UCSD-AML1 (cell line): ENCODE measurements around the gene MIS12.
A peak's percentile ranks its signal among the peaks of the same experiment; 100 is the strongest.

Experiments used
- DNase-seq: peaks from one replicate; lab custom pipeline; 2025; ENCODE audit not compliant: unreplicated experiment; lab: John Stamatoyannopoulos, UW

The MIS12 gene, protein sequence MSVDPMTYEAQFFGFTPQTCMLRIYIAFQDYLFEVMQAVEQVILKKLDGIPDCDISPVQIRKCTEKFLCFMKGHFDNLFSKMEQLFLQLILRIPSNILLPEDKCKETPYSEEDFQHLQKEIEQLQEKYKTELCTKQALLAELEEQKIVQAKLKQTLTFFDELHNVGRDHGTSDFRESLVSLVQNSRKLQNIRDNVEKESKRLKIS

DNA sequence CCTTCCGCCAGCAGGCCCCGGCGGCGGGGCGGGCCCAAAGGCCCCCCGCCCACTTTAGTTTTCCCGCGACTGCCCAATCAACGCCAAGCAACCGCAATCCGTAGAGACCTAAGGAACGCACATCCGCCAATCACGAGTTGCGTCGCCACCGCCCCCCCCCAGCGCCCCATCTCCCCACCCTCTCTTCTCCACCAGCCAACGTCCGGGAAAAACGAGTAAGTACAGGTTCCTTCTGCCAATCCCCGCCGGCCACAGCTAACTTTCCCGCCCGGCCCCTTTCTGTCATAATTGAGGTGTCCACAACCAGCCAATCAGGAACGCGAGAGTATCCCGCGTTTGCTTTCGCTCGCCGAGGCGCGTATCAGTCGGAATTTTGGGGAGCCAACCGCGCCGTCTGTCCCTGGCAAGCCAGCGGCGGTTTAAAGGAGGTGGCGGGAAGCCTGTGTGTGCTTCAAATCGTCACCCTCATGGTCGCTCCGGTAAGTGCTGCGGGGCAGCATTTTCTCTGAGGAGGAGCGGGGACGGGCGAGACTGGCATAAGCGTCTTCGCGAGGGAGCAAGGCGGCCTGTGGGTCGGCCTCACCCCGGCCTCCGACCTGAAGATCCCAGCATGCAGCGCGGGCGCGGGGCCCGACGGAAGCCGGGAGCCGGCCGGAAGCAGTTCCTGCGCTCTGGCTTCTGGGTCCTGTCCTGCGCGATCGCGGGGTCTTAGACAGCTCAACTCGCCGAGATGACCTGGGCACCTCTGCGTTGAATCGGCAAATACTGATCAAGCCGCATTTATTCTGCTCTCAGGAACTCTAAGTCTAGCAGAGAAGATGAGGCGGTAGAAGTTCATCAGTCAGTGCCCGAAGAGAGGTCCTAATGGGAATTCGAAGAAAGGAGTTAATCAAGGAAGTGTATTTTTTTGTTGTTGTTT is at the start of gene MIS12:
Gene MIS12 (plus strand): TSS at position 361 of the 919 bp plus-strand sequence. CDS start 2,297 bp downstream, outside the sequence.
- peak; percentile 99 for DNase-seq

DNA sequence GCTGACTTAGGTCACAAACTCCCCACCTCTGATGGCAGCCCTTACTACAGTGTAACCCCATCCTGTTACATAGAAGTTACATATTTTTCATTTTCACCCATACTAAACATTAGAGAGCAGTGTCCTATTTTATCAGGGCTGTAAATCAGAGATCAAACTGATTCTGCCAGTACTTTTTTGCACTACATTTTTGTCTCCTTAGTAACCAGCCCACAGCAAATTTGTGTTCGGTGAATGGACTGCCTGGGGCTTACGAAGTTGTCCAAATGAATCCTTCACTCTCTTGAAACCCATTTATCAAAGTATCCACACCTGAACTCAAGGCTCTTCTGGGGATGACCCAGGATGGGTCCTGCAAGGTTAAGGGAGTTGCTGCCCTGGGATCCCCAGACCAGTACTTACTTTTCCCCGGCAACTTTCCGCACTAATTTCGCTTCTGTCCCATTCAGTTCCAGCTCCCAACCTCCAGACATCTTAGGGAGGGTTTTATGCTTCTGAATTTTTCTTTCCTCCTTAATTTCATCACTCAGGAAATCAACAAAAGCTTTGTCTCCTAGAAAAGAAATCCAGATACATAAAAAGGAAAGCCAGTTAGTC is 48.5 kb upstream of the MIS12 start:
- DNase-seq: no peak

DNA sequence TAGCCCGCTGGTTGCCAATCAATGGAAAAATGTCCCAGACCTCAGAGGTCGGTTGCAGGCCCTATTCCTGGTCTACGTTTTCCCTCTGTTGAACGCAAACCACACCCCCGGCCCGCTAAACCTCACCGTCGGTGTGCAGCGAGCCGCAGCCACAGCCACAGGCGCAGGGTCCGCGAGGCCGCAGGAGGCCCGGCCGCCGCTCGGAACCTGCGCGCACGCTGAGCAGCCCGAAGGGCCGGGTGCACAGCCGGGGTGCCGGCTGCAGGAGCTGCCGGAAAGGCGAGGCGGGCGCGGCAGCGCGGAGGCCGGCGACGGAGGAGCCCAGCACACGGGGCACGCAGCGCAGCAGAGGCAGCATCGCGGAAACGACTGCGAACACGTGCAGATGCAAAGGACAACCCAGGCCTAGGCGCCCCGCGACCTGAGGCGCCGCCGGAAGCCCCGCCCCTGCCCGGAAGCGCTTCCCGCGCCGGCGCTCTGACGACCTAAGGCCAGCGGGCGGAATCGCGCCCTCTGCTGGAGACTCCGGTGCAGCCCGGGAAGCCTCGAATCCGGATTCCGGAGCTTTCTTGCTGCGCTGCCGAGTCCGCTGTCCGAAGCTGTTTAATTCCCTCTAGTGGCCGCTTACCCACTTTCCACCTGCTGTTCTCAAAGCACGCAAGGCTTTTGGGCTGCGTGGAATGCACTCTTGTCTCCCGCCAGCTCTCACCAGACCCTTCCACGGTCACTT is 47.5 kb upstream of the MIS12 start, which contains the start of gene C1QBP:
Gene C1QBP (minus strand): TSS at position 440 of the 730 bp plus-strand sequence. CDS start 82 bp downstream, at position 358.
- DNase-seq: peak; percentile 98

DNA sequence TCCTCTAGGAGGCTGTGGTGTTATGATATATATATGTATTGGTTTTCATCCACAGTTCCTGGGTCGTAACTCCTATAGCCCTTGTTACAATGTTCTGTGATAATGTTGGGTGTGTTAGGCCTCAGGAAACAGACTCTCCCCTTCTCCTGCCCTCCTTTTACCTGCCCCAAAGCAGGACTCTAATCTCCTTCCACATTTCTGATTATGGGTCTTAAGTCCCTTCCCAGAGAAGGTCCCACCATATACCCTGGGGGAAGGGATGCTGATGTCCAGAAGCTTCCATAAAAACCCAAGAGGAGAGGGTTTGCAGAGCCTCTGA is 47.0 kb upstream of the MIS12 start:
- DNase-seq: no peak

DNA sequence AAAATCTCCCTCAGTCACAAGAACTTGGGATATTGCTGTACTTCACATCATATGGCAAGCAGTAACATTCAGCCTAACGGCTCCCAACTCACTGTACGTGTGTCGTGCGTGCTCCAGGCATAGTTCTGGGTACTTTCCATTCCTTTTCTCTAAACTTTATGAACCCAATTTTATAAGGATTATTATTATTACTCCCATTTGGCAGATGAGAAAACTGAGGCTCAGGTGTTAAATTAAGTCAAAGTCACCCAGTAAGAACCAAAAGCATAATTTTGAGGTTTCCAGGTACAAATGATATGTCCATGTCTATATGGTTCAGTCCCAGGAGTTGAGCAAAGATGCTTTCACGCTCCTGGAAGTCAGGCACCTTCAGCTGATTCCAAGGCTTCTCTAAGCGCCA is 42.6 kb upstream of the MIS12 start:
- DNase-seq: no peak

DNA sequence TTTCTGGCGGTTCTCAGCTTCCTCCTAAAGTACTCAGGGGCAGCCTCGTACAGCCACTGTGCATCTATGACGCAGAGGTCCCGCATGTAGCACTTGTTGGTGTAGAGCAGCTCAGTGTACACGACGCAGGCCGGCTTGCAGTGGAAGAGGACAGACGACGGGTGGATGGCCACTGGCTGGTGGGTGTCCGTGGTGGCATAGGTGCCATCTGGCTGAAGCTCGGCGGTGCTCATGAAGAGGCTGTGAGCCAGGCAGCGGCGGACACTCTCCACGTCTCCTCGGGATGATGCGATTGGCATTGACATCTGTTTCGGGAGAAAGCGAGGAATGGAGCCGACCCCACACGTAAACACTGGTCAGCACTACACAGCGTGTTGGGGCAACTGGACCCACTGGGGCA is 42.2 kb upstream of the MIS12 start:
- DNase-seq: no peak

DNA sequence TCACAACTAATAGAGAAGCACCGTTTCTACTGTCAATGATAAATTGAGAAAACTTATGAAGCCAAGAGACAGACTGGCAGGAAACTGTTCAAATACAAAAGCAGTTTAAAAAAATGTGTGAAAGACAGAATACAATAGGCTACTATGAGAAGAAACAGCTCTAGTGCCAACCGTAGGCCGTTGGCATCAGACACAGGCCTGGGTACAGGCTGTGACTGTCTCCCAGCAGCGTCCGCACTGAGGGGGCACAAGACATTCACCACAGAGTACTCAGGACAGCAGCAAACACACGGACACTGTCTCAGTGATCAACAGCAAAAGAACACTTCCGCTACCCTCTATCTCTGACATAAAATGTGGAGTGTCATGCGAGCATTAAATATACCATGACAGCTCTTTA is 39.6 kb upstream of the MIS12 start:
- DNase-seq: no peak

DNA sequence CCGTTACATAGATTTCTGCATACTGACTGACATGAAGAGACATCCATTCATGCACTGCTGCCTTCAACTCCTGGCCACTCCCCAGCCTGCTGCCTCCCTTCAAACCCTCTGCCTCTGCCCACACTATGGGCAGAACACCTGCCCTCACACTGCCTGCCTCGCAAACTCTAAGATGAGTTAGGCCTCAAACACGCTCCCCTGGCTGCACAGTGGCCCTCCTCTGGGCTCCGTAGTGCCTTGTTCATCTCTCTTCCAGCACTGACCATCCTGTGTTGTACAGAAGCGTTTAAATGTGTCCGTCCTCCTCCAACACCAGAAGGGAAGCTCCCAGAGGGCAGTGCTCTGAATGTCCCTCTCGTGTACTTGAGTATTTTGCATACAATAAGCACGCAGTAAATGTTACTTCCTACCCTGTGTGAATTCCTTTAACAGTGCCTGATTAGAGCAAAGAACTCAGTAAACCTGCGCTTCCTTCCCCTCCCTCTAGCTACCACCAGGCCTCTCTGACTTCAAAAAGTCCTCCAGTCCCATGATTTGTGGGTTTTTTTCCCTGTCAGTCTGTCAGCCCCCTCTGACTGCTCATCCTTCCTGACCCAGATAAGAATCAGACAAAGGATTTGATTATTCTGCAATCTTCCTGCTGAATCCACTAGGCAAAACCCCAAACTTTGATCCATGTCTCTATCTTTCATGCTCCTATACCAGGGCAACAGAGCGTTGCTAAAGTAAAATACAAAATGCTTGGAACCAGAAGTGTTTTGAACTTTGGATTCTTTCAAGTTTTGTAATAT is 21.5 kb upstream of the MIS12 start:
- DNase-seq: no peak

DNA sequence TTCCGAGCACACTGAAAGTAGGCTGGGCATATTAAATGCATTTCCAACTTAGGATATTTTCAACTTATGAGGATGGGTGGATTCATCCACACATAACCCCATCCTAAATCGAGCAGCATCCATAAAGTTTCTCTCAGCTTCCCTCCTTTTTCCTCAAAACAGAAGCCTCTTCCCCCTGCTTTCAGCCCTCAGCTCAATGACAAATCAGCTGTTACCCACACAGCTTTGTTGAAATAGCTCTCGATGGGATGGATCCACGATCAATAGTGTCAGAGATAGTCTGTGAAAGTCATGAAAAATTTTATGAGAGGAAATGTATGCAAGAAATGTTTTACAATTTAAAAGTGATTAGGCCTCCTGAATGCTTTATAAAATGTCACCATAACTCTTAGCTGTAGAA is 20.1 kb upstream of the MIS12 start:
- DNase-seq: no peak

DNA sequence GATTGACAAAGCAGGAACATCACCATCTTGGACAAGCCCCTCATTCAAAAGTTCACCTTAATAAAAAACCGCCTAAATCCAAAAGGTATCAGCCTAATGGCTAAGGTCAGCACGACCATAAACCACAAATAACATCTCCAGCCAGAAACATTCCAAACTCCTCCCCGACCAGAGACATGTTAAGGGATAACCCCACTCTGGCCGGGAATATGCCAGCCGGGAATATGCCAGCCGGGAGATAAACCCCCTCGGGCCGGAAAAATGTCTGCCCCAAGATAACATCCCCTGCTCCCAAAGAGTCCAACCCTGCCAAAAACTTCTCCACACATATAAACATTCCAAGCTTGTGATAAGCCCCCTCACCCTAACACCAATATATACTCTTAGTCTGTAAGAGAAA is 18.9 kb upstream of the MIS12 start:
- no peak for DNase-seq

DNA sequence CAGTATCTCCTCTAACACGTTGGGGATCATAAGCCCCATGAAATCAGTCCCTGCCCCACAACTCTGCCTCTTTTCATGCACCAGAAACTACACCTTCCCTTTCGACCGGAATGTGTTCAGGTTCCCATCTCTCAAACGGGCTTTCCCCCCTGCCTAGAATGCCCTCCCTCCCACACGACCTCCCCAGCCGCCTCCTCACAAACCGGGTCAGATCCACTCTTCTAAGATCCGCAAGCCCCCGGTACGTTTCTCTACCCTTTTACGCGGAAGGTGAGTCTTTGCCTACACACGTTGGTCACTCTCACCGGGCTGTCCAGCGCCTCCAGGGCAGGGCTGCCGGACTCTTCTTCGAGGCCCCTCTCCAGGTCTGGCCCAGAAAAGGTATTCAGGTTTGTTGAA is 18.3 kb upstream of the MIS12 start:
- DNase-seq: no peak

DNA sequence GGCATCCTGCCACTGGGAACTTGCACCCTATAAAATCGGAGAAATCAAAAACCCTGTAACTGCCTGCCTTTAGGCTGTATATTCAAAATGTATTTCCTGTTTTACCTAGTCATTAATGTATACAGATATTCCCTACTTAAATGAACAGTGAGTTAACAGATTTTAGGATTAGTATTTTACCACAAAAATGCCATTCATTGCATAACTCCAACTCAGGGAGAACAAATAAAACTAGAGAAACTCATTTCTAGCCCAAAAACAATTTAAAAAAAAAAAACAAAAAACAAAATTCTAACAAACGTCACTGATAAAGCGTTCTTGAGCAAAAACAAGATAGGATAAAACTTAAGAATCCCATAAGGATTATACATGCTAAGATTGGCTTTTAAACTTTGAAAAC is 13.9 kb upstream of the MIS12 start:
- DNase-seq: no peak

DNA sequence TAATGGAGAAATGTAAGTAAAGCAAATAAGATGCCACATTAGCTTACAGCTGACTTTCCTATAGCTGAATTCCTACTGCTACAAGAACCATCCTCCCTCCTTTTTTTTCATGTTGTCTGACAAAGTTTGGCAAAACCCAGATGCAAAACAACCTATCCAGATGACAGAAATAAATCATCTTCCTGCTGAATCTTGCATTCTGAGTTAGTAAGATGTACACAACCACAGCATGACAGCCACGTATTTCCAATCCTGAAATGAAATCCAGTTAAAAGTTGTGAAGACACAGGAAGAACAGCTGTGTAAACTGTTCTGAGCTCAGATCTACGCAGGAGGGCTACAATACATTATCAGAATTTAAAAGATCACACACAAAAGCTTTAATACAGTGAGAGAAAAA is 12.5 kb upstream of the MIS12 start:
- DNase-seq: no peak

DNA sequence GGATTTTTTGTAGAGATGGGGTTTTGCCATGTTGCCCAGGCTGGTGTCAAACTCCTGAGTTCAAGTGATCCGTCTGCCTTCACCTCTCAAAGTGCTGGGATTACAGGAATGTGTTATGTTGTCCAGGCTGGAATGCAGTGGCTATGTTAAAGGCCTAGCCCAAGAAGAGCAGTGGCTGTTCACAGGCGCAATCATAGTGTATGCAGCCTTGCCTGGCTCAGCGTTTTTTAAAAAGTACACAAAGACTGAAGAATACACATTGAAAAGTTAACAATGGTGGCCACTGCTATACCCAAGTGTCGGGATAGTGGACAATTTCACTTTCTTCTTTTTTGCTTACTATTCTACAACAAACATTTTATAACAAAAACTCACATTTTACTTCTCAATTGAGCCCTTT is 7.4 kb upstream of the MIS12 start:
- no peak for DNase-seq

DNA sequence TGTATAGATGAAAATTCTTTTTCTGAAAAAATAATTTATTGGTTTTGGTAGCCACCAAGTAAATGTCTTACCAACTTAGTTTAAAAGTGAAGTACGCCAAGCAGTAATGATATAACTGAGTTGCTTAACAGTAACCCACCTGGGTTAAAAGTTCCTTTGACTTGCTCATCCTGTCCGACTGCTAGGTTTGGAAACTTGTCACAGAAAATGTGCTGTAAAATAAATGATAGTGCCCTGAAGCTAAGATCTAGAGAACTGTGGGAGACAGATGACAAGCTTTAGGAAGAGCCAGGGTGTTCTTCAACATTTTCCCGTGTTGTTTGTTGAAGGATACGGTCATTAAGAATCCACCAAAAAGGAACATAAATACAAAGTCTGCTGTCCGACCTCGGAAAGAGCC is 5.4 kb upstream of the MIS12 start:
- DNase-seq: no peak

DNA sequence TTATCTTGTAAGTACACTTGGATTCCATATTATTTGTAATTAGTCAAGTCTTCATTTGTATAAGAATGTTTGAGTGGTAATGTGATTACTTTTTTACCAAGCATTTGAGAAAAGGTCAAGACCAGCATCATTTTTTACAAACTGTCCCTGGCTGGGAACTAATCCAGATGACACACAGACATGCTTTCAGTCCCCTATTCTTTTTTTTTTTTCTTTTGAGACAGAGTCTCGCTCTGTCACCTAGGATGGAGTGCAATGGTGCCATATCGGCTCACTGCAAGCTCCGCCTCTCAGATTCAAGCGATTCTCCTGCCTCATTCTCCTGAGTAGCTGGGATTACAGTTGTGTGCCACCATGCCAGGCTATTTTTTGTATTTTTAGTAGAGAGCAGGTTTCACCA is 4.9 kb upstream of the MIS12 start:
- DNase-seq: no peak

DNA sequence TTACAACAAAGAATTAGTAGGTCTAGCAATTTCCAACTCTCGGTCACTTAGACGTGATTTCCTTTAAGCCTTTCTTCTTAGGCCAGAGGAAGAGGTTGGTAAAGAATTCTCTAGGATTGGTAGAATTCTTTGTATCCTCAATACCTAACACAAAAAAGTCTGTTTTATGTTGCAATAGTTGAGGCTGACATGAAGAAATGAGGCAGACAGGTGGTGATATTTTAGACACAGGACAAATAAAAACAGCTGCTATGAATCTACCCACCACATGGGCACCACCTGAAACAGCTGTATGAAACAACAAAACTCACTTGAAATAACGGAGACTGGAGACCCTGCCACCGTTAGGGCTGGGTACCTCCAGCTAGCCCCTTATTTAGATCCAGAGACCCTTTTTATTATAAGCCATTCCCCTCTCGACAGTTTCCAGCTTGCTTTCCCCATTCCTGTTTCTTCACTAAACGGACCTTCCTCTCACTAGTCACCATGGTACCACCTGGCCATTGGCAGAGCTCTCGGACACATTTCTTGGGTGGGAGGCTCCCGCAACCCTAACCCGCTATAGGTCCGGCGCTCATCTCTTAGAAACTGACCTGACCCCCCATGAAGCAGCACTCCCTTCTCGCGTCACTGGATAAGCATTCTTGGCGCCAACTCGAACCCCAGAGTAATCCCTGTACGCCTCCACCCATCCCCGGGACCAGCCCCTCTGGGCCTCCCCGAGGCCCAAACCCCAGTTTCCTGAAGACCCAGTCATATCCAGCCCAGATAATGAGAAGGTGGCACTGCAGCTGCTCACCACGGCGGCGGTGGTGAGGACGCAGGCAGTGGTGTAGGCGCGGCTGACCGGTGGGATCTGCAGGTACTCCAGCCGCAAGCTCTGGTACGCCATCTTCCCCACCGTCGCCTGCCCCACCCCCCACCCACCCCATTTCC is 828 bp upstream of the MIS12 start, which contains the start of gene DERL2:
Gene DERL2 (minus strand): TSS at position 909 of the 936 bp plus-strand sequence. CDS start 17 bp downstream, at position 892.
- DNase-seq: no peak

DNA sequence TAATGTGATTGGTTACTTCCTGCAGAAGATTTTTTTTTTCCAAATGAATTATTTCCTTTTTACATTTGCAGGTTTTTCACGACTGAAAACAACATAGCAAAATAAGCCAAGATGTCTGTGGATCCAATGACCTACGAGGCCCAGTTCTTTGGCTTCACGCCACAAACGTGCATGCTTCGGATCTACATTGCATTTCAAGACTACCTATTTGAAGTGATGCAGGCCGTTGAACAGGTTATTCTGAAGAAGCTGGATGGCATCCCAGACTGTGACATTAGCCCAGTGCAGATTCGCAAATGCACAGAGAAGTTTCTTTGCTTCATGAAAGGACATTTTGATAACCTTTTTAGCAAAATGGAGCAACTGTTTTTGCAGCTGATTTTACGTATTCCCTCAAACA is 2.4 kb downstream of the MIS12 start:
- DNase-seq: no peak

DNA sequence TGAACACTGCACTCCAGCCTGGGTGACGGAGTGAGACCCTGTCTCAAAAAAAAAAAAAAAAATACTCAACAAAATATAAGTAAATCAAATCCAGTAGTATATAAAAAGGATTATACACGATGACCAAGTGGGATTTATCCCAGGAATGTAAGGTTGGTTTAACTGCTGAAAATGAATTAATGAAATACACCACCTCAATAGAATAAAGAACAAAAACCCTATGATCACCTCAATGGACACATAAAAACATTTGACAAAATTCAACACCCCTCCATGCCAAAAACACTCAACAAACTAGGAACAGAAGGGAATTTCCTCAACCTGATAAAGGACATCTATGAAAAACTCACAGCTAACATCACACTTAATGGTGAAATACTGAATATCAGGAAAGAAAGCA is 6.6 kb downstream of the MIS12 start:
- no peak for DNase-seq
